Measurements from ENCODE around the gene WNT3A.

The WNT3A gene

GRCh38 chr1:228031276-228031995 lies 24.6 kb downstream of the WNT3A start:
- no peak for DNase-seq (ENCODE audit: low read depth in 2 of 2)

DNA sequence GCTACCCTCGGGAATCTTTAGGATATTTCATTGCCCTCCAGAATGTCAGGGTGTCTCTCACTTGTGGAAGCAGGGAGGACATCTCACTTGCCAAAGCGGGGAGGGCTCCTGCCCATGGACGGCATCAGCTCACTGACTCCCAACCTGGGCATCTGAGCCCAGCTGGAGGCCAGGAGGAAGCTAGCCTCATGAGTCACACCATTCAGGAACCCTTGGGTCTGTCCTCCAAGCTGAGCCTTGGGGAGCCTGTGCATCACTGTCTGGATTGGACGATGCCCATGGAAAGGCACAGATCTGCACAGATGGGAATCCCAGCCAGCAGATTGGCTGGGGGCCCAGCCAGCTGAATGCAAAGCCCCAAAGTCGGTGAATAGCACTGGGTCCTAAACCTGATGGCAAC lies 25.2 kb downstream of the WNT3A start:
- DNase-seq (ENCODE audit: low read depth in 2 of 2) = no peak

DNA sequence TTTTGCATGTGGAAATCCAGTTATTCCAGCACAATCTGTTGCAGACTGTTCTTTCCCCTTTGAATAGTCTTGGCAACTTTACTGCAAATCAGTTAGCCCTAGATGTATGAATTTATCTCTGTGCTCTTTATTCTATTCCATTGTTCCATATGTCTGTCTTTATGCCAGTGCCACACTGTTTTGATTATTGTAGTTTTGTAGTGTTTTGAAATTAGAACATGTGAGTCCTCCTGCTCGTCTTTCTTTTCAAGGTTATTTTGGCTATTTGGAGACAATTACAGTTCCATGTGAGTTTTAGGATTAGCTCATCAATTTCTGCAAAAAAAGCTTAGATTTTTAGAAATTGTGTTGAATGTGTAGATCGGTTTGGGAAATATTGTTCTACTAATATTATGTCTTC lies 26.6 kb downstream of the WNT3A start:
- no peak for DNase-seq (ENCODE audit: low read depth in 2 of 2)

DNA sequence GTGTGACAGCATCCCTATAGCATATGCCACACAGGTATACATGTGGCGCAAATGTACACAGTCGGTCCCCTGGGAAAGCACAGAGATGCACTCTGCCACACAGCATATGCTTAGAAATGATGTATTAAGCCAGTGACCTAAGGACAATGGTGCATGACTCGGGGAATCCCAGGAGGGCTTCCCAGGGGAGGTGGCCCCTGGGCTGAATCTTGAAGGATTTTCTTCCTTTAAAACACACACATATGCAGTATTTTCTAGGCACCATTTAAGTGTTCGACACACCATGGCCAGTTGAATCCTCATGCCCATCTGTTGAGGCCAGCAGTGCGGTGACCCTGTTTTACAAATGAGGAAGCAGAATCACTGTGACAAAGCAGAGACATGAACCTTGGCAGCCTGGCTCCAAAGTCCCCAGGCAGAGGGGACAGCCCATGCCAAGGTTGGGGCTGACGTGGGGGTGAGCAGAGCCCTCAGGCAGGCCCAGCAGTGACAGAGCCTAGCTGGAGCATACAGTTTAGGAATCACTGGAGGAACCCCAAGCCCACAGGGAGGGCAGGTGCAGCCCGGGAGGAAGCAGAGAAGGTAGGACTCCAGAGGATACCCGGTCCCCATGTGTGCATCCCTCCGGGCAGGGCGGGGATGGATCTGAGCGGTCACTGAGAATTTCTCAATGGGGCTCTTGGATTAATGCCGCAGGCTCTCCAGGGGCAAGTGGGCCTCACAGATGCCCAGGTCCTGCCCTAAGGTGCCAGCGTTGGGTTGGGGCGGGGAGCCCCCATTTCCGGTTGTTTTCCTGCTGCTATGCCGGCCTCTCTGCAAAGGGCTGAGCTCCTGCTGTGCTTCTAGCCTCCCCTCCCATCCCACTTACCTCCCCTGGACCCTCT lies 28.4 kb downstream of the WNT3A start:
- DNase-seq (ENCODE audit: low read depth in 2 of 2) = no peak

- no peak for DNase-seq (ENCODE audit: low read depth in 2 of 2)
Observed at GRCh38 chr1:228035844-228036243, 29.0 kb downstream of the WNT3A start.

GRCh38 chr1:228036701-228037231 lies 30.0 kb downstream of the WNT3A start:
- no peak for DNase-seq (ENCODE audit: low read depth in 2 of 2)

DNA sequence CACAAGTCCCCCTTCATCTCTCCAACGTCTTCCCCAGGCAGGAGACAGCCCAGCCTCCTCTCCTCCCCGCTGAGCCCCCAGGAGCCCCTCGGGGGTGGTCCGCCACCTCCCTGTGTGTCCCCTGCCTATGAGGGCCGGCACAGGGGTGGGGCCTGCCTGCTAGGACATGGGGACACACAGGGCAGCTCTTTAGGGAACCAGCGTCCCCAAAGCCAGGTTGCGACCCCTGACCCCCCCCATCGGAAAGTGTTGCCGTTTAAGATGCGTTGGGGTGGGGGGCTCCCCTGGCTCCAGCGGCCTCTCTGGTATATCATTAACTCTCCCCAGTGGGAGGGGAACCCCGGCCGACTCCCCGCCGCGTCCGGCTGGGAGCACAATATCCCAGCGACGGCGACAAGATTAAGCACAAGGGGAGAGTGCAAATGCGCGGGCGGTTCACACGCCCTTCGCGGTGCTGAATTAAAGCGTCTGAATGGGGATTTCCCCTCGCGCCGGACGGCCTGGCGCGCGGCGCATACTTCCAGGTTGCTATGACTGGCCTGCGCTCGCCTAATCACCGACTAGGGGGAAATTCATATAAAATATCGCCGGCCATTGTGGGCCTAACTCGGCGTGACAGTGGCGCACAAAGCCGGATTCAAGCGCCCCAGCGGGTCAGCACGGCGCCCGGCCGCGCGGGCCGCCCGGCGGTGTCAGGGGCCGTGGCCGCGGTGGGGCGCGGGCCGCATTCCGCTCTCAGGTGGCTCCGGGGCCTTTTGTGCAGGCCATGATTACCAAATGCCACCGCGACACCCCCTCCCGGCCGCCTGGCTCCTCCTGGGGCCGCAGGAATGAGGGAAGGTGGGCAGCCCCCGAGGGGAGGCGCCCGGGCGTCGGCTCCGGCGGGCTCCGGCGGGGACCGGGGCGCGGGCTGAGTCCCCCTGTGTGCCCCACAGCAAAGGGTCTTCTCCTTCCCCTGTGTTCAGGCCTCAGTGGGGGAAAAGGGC lies 30.9 kb downstream of the WNT3A start:
- DNase-seq (ENCODE audit: low read depth in 2 of 2) = no peak

DNA sequence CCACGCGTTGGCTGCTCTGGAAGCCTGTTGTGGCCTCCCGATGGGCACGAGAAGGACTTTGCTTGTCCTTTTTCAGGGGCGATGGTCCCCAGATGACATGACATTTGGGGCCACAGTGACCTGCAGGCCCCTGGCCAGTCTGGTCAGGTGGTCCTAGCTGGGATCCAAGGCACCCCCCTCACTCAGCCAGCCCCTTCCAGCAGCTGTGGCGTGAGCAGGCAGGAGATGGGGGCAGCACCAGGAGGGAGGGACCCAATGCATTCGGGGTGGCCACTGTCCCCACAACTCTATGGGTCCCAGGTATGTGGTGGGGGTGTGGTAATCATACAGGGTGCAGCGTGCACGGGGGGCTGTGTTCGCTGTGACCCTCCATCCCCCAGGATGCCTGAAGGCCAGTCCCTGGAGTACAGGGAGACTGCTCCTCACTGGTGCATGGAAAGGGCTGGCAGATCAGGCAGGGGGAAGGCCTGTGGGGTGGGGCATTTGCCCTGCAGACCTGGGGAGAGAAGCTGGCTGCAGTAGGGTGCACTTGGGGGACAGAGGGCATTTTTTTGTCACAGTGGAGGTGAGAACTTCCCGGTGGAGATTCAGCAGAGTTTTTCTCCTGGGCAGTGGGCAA lies 31.7 kb downstream of the WNT3A start:
- DNase-seq (ENCODE audit: low read depth in 2 of 2) = no peak

- no peak for DNase-seq (ENCODE audit: low read depth in 2 of 2)
Observed at GRCh38 chr1:228039006-228039903, 32.5 kb downstream of the WNT3A start.

DNA sequence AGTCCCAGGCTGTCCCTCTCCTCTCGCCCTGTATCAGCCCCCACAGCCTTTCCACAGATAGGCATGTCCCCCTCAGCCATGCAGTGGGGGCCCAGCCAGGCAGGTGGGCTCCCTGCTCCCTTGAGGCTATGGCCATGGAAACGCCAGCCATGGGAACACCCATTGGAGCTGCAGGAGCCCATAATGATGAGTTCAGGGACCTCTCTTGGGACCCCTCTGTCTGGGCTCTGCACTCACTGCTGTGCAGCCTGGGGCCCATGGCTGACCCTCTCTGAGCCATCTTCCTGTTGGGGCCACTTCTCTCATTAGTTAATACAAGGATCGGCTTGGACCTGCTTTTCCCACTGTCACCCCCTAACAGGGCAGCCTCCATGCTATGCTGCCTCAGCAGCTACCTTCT lies 33.2 kb downstream of the WNT3A start:
- no peak for DNase-seq (ENCODE audit: low read depth in 2 of 2)

GRCh38 chr1:228041316-228041715 lies 34.5 kb downstream of the WNT3A start:
- DNase-seq (ENCODE audit: low read depth in 2 of 2) = no peak

- DNase-seq (ENCODE audit: low read depth in 2 of 2) = no peak
Observed at GRCh38 chr1:228042508-228042907, 35.7 kb downstream of the WNT3A start.

GRCh38 chr1:228043281-228043848 lies 36.6 kb downstream of the WNT3A start:
- DNase-seq (ENCODE audit: low read depth in 2 of 2) = no peak

DNA sequence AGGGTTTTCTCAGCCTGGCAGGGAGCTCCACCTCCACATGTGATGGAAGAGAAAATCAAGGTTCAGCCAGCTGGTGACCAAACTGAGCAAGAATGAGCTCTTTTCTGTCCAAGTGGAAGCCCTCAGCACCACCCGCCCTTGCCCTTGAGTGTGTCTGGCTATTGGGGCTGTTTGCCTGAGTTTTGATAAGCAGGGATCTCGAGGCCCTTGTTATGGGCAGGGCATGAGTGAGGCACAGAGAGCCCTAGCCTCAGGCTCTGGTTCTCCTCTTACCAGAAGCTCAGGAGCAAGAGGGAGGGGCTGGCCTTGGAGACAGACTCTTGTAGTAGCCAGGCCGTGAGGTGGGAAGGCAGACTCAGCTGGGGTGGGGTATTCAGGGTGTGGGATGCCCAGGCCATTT lies 38.2 kb downstream of the WNT3A start:
- no peak for DNase-seq (ENCODE audit: low read depth in 2 of 2)

DNA sequence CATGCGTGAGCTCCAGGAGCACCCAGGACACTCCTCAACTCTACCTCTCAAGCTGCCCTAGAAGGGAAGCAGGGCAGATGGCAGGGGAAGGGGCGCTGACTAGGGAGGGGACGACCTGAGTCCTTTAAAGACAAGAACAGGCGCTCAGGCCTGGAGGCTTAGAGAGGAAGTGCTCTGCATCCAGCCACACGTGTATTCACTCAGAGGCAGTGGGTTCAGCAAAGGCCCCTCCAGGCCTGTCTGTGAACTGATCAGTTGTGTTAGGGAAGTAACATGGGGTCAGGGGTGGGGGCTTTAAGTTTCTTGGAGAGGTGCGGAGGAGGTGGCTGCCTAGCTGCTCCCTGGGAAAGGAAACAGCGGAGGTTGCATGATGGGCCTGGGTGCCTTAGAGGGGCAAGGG lies 38.6 kb downstream of the WNT3A start:
- no peak for DNase-seq (ENCODE audit: low read depth in 2 of 2)

DNA sequence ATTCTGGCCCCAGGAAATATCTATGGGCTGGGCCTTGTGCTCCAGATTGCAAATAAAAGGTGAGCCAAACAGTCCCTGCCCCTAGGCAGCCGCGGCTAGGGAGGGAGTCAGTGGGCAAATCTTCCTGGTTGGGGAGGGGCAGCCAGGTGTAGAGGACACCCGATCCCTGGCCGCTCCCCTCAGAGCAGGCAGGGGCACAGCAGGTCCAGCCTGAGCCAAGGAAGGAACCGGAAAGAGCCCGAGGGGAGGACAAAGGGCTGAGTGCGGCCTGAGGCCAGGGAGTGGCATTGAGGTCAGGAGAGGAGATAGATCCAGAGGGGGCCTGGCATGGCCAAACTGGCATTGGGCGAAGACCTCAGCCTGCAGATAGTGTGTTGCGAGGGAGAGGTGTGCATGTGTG lies 39.1 kb downstream of the WNT3A start:
- DNase-seq (ENCODE audit: low read depth in 2 of 2) = no peak

DNA sequence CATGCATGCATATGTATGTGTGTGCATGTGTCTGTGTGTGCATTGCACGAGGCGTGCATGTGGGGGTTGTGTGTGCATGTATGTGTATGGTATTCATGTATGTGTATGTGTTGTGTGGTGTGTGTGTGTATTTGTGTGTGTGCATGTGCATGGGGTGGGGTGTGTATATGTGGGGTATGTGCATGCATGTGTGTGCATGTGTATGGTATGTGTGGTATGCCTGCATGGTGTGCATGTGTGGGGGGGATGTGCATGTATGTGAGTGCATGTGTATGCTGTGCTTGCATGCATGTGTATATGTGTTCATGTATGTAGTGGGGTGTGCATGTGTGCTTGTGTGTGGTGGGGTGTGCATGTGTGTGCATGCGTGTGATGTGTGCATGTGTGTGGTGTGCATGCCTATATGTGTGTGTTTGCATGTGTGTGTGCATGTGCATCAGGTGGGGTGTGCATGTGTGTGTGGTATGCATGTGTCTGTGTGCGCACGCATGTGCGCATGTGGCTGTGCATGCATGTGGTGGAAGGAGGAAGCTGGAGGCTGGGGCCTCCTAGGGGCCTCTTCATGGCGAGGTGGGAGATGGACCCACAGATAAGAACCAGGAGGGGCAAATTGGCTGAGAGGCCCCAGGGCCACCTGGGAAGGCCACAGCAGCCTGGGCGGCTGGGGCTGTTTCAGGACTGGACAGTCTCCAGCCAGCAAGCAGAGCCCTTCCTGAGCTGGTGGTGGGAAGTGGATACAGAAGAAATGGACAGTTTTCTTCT lies 39.8 kb downstream of the WNT3A start:
- no peak for DNase-seq (ENCODE audit: low read depth in 2 of 2)

DNA sequence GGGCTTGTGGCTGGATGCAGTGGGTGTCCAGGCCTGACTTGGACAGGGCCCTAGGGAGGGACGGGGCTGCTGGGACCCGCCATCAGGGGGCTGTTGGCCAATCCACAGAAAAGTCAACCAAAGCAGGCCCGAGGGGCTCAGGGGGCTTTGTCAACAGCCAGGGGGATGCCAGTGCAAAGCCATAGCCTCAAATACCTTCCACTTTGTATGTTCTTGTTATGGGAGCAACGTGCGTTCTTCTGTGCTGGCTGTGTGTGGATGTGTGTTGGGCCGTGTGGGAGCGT lies 40.3 kb downstream of the WNT3A start:
- no peak for DNase-seq (ENCODE audit: low read depth in 2 of 2)

DNA sequence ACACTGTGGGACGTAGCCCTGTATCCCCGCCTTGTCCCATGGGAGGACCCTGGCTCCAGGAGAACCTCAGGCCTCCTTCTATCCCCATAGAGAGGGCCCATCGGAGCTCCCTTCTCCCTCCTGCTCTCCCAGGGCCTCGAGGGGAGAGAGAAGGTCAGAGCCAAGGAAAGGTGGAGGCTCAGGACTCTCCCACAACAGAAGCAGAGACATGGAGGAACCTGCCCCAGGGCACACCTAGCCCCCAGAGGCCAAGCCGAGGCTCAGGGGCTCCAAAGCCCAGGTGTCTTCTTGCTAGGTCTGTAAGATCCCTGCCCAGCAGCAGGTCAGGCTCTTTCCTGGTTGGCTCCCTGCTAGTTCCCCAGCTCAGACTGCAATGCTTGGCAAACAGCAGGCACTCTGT lies 41.3 kb downstream of the WNT3A start:
- DNase-seq (ENCODE audit: low read depth in 2 of 2) = no peak
